SK-N-DZ (cell line): ENCODE data around the gene ACTL8. TPM values are rescaled to one million over a fixed set of nuclear protein-coding genes. Genes with fewer than 3 reads are reported as not detected.
A peak's percentile ranks its signal among the peaks of the same experiment; 100 is the strongest.

Experiments
- DNase-seq: peaks from one replicate; pipeline ENCODE4 v3.0.0-alpha.2; 2015; ENCODE audit warnings: low spot score
- polyA plus RNA-seq, 2 experiments: library from polyadenylated mRNA; depleted of rRNA; stranded (reverse); fragments of >200 nt; gene quantifications; 2 replicates each; pipeline ENCODE4 v1.2.3, GENCODE V29; 2014

The ACTL8 gene, protein sequence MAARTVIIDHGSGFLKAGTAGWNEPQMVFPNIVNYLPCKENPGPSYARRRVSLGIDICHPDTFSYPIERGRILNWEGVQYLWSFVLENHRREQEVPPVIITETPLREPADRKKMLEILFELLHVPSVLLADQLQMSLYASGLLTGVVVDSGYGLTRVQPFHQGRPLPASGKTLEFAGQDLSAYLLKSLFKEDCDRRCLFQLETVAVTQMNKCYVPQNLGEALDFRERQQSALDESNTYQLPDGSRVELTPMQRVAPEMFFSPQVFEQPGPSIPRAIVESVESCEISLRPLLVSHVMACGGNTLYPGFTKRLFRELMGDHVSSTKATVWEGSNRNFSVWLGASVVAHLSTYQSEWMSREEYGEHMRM
- 0.71 and 2.5 TPM in 2 replicates for polyA plus RNA-seq (2014; cell fraction: cytosol; rRNA removed)
- polyA plus RNA-seq (2014; cell fraction: nucleus; rRNA removed), result 0.32 and 1.2 TPM in 2 replicates

DNA sequence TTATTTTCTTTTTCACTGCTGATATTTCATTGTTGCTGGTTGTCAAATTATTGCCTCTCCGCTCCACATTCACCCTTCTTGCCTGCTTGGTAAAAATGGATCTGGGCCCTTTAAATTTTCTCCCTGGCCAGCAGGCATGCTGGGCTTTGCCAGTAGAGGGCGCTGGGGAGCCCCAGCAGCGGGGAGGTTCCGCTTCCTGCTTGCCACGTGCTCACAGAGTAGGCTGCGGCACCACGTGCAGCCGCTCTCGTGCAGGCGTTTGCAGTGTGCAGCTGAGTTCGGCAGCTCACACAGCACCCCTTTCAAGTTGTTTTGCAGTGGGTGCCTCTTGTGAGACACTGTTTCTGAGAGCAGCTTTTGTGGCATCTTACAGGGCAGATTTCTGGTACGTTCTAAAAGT is at the start of gene ACTL8:
ACTL8 (plus strand) TSS at position 214 of the 400 bp plus-strand sequence. CDS start 67,676 bp downstream, outside the sequence.
- no peak for DNase-seq

DNA sequence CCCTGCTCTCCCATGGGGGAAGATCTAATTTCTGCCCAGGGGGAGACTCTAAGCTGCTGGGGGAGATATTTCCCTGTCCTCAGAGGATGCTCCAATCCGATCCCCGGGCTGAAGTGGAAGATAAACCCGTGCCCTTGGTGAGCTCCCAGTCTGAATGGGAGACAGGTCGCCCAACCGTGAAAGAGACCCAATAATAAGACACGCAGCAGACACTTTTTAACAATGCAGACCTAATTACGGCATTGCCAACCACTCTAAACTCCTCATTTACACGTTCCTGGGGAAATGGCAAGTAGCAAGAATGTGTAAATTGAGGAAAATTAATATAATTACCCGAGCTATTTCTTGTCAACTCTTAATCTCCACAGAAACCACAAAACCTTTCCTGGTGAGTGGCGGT is 48.7 kb upstream of the ACTL8 start:
- DNase-seq, result no peak

DNA sequence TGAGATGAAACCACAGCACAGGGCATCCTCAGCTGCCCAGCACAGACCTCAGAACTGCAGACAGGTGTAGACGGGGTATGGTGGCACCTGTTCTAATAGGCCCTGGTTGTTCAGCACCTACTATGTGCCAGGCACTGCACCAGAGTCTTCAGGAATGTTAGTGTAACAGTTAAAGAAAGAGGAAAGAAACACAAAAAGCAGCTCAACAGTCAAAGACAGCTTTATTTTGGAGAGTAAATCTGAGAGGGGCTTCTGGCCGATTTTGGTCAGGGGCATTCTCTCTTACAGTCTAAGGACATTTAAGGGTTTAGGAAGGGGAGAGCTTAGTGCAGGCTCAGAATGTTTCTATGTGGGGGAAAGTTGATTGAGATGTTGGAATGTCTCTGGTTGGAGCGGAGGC is 45.2 kb upstream of the ACTL8 start:
- no peak for DNase-seq

DNA sequence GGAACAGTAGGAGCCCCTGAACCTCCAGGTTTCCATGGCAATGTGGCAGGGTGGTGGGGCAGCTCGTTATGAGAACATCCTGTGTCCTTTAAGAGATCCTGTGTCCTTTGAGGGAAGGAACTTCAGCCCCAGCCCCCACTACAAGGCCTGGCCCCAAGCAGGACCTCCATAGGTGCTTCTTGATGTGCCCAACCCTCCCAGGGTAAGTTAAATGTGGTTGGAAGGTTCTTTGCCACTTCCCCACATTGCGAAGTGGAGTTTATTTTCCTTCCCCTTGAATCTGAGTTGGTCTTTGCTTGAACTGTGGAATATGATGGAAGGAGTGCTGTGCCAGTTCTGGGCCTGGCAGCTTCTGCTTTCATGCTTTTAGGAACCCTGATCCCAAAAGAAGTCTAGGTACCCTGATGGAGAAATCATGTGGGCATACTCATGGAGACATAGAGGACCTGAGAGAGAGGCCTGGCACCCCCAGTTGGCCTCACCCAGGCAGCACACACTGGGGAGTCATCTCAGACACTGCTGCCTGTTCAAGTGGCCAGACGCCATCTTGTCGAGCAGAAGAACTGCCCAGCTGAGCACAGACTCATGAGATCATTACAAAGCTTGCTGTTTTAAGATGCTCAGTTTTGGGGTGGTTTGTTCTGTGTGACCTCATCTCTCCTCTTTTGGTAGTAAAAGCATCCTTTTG is 44.1 kb upstream of the ACTL8 start:
- DNase-seq, result no peak

DNA sequence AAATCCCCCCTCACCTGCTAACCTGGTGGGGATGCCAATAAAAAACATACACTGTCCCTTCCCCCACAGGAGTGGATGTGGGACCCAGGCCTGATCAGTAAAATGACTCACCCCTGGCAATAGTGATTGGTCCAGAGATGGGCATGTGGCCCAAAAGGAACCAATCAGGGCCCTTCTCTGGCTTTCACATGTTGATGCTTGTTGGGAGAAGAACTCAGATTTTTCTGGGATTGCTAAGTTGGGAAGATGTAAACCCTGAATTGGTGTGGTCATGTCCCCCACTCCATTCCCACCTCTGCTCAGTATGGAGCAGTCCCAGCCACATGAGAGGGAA is 43.6 kb upstream of the ACTL8 start:
- DNase-seq, result no peak

DNA sequence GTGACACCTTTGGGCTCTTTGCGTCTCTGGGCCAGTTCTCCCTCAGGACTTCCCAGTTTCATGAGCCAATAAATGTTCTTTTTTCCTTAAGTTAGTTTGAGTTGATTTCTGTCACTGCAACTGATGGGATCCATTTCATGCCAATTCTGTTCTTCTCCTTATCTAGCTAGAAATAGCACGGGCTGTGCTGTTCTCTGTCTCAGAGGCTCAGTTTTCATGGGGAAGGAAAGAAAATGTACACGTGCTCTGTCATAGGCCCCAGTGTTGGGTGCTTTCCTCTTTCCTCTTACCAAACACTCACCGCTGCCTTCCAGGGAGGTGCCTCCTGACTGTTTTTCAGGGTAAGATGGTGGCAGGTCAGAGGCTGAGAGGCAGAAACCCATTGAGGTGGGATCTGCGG is 43.2 kb upstream of the ACTL8 start:
- no peak for DNase-seq

DNA sequence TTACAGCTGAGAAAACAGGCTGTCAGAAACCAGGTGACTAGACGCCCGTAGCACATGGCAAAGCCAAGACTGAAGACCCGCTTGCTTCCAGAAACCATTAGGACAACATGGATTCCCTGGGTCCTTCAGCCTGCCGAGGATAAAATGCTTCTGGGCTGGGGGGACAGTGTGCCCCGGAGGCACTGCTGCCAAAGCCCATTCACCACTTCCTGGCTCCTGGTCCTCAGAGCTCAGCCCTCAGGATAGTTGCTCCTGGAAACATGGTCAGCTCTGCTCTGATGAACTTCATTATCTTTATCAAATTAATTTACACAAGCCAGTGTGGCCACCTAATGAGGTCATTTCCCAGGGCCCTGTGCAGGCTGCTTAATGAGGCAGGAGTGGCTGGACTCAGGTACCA is 41.1 kb upstream of the ACTL8 start:
- DNase-seq, result no peak

DNA sequence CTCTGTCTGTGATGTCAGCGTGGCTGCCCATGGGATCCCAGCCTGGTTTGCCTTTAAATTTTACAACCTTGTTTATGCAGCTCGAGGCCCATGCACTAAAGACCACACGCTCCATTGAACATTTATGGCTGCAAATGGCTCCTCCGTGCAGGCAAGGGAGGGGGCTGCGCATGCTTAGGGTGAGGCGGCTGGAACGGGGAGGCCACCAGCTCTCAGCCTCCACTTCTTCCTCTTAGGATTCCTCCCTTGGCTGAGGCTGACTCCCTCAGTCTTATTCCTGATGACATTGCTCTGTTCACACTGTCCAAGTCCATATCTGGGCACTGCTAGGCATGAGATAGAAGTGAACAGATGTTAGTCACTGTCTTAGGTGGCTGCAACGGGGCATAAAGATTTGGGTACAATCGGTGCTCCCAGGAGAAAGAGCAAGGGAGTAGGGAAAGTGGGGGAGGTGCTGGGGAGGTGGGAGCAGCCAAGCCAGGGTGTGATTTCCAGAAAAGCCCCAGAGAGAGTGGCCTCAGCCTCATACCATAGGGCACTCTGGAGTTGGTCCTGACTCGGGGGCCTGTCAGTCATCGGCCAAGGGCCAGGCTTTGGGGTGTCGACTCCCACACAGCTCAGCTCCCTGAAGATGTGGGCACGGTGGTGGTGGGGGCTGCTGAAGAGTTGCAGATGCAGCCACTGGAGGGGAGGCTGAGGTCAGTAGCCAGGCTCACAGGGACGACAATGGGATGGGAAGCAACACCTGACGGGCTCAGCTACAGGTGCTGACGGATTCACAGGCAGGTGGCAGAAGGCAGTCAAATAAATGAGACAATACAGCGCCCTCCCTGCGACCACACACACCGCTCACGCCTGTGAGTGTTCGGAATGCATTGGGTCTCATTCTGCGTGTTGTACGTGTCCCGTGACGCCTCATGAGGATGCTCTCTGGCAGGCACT is 37.3 kb upstream of the ACTL8 start:
- no peak for DNase-seq

DNA sequence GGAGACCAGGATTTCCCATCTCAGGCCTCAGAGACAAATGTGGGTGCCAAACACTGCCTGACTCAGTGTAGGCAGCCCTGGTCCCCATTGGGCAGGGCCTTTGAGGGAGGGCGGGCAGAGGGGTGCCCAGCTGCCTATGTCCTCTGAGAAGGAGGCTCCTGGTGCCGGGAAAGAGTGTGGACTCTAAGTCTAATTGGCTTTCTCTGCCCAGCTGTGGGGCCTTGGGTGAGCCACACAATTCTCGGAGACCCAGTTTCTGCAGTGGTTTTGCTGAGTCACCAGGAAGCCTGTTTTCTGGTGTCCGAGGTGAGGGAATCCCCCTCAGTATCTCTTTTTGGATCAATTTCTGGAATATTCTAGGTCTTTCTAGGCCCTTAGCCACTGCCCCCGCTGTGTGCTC is 35.3 kb upstream of the ACTL8 start:
- no peak for DNase-seq

DNA sequence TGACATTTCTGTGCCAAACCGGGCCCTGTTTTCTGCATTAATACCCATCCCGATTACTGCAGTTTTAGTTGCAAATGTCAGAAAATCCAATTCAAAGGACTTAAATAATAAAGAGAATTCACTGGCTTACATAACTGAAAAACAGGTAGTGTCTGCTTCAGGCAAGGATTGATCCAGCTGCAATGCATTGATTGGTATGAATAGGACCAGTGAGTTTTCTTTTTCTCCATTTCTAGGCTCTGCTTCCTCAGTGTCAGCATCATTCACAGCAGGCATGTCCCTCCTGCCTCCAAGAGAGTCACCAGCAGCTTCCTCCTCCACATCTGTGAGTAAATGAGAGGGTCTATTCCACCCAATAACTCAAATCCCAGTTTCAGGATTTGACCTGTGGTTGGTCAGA is 33.7 kb upstream of the ACTL8 start:
- no peak for DNase-seq

DNA sequence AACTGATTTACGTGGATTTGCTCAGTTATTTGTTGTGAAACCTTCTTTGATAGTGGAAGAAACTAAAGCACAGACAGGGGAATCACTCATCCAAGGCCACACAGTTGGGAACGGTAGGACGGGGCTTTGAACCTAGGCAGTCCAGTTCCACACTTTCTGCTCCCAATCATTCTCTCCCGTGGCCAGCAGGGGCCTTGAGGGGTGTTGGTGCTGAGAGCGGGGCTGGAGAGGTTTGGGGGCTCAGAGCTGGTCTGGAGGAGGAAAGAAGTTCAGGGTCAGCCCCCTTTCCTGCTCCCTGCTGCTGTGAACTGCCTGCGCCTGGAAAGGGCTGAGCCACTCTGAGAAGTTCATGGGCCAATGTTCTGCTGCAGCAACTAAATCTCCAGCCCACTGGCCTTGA is 31.4 kb upstream of the ACTL8 start:
- DNase-seq, result no peak

DNA sequence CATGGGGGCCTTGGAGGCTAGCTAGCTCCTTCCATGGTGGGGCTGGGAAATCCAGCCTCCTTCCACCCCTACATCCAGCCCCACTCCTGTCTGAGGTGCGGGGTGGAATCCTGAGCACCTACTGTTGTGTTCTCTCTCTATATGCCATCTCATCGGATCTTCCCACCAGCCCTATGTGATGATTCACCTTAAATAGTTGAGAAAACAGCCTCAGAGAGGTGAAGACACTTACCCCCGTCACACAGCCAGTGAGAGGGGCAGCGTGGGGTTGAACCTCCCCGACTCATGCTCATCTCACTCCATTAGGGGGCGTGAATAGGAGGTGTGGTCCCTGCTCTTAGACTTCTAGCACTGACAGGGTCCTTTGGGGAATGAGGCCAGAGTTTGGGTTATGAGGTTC is 31.0 kb upstream of the ACTL8 start:
- DNase-seq, result no peak

DNA sequence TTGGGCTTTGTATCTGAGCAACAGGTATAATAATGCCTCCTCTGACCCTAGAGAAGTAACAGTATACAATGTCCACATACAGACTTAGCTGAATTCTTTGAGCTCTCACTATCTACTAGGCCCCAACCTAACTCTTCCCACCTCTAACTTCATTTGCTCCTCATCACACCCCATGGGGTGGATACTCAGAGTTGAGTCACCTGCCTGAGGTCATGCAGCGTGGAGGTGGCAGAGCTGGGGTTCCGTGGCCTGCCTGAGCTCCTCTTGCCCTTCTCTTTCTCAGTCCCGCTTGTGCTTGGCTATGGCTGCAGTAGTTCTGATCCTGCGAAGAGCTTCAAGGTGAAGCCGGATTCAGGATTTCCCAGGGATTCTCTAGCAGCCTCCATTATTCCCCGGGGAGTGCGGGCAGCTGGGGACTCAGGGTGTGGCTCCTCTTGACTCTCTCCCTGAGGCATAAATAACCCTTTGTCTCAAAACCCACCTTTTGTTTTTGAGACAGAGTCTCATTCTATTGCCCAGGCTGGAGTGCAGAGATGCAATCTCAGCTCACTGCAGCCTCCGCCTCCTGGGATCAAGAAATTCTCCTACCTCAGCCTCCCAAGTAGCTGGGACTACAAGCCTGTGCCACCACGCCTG is 29.9 kb upstream of the ACTL8 start:
- no peak for DNase-seq

DNA sequence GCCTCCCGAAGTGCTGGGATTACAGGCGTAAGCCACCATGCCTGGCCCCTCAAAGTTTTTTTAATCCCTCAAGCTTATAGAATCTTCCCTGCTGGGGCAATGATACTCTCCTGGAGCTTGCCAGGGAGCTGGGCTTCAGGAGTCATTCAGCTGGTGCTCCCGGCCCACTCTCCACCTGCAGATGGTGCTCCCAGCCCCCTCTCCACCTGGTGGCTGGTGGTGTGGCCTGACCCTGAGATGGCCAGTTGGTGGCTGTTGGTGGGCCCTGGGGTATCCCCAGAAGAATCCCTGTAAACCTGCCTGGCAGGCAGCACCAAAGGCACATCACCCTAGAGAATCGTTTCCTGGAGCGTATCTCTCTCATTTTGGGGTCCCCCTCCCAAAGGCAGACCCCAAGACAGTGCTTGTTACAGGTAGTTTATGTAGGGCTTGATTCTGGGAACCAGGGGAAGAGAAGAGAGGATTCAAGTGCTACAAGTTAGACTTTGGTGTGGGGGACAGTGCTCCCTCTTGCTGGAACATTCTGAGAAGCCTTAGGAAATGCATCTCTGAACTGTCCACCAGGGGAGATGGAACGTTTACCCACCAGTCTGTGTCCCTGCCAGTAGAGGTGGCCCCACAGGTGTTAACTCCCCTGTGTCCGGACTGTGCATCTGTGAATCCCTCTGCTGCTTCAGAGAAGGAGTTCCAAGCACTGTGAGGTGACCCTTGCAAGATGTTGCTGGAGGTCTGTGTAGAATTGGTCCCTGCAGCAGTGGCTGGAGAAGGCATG is 29.1 kb upstream of the ACTL8 start:
- DNase-seq, result no peak

DNA sequence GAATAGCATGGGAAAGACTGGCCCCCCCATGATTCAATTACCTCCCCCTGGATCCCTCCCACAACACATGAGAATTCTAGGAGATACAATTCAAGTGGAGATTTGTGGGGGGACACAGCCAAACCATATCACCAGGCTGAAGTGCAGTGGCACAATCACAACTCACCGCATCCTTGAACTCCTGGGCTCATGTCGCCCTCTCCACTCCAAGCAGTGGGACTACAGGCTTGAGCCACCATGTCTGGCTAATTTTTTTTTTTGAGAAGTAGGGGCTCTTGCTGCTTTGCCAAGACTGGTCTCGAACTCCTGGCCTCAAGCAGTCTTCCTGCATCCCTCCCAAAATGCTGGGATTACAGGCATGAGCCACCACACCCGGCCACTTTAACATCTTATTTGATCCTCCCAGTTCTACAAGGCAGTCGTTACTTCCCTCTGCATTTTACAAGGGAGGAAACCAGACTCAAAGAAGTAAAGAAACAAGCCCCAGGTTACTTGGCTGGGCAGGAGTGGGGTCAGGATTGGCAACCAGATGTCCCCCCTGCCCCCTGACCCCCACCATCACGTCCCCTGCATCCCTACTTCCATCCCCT is 26.9 kb upstream of the ACTL8 start:
- no peak for DNase-seq

DNA sequence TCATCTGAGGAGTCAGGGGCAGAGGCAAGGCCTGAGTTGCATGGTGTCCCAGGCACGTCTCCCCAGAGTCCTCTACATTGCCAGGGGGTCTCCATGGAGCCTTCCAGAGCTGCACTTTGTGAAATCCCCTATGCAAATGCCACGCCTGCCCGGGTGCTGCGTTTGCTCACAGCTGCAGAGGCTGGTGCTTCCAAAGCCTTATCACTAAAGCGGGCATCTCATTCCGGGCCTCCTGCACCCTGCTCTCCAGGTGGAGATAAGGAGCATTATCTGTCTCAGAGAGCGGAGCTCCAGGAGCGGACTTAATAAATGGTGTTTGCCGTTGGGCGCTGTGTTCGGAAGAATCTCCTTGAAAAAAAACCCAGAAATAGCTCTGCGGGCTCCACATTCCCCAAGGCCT is 25.9 kb upstream of the ACTL8 start:
- peak; percentile 41 for DNase-seq

DNA sequence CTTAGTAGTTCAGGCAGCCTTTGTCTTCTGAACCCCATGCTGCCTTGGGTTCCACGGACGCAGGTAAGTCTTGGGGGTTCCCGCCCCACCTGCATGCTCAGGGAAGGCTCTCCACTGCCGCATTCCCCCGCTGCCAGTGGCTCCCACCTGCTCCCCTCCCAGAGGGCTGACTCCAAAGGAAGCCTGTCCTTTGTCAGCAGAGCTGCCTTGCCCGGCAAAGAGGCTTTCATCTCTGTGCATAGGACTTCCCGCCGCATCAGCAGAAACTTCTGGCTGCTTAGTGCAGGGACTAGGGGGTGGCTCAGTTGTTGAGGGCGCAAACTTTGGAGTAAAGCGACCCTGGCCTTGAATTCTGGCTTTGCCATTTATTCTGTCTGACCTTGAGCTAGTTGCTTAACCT is 25.2 kb upstream of the ACTL8 start:
- no peak for DNase-seq

DNA sequence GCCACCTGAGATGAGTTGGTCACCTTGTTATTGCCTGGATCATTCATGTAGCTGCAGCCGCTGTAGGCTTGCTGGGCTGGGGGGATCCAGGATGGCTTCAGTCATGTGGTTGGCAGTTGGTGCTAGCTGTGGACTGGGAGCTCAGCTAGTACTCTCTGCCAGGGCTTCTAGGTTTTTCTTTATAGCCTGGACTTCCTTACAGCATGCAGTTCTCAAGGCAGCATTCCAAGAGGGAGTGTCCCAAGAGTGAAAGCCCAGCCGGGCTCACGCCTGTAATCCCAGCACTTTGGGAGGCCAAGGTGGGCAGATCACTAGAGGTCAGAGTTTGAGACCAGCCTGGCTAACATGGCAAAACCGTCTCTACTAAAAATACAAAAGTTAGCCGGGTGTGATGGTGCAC is 23.7 kb upstream of the ACTL8 start:
- no peak for DNase-seq

DNA sequence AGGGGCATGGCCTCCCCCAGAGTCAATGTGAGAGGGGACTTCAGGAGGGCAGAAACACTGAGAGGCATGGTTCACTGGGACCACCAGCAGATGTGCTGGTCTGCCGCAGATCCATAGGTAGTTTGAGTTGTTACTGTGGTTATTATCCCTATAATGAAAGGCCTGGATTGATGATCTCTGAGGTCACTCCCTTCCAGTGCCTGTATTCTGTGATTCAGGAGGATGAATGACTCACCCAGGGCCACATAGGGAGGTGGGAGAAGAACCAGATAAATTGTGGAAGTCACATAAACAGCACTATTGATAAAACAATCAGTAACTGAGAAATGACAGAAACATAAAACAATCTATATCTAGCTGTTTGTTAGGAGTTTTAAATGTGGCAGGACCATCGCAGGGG is 22.7 kb upstream of the ACTL8 start:
- DNase-seq, result no peak

DNA sequence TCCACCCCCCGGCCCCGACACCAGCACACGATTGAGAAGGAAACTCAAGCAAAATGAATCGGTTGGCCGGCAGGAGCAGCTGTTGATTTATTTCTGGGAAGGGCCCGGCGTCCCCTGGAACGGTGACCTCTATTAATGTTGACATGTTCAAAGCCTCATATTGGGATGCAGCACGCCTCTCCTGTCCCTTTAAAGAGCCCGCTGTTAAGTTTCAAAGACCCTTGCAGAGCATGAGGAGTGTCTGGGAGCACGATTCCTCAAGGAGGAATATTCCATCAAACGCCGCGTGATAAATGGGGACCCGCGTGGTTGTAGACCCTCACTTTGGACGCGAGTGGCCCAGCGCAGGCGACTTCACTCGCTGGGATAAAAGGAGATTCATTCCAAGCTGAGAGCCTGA is 21.5 kb upstream of the ACTL8 start:
- no peak for DNase-seq

DNA sequence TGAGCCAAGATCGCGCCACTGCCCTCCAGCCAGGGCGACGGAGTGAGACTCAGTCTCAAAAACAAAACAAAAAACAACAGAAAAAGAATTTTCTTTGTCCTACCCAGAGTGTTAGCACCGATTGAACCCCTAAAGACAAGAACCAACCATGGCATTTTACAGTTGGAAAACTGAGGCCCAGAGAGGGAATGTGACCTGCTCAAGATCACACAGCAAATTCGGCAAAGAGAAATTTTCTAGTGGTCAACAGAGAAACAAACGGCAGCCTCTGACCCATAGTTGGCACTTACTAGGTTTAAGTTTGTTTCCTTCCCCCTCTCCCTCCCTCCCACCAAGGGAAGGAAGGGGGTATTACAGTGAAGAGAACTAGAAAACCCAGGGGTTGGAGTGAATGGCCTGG is 20.5 kb upstream of the ACTL8 start:
- DNase-seq, result no peak
